Measurements from ENCODE around the gene CASP8AP2. TPM values are rescaled to one million over a fixed set of nuclear protein-coding genes. Genes with fewer than 3 reads are reported as not detected.

The CASP8AP2 gene
- total and polyA plus RNA-seq, 2 of the 13 experiments (the other 11 are each of a cell fraction or from before 2014, with no cell fraction given) = 5.7 to 13.5 TPM

DNA sequence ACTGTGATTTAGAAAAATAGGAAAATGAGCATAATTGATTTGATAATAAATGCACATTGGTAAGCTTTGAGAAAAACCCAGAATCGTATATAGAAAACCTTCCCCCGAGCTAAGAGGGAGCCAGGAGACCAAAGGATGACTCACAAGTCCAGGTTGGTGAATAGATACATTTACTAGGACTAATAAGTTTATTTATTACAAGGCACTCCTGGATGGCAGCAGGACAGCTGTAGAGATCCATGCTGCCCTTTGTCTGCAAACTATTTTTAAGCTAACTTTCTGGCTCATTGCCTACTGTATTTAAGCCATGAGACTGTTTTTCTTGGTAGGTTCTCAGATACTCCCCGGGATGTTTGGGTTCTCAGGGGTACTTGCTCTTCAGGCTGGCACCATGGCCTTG, 13.4 kb downstream of the CASP8AP2 start:
- no peak overlapping the region for H2AFZ ChIP-seq (ENCODE audit: low read length)
- H3K9ac ChIP-seq (ENCODE audit: insufficient read depth, low read depth, low read length) = no peak overlapping the region
- peaks cover 0 to 4% of the 10 kb centered on the region in 2 experiments; a peak in 3 of 5 replicates for H3K36me3 ChIP-seq (replicated peaks in 1 of 2; ENCODE audit: control insufficient read depth in 1 of 2, insufficient read depth in 2 of 2, low read length in 2 of 2)
- no peak overlapping the region for H3K27ac ChIP-seq (ENCODE audit: extremely low read length, insufficient read depth, low read length)
- TF ChIP-seq GATAD2A (CRISPR knock-in tag; IDR thresholded peaks at IDR 0.05) = no peak
- TF ChIP-seq WIZ (CRISPR knock-in tag; IDR thresholded peaks at IDR 0.05) = no peak
- no peak for TF ChIP-seq PCBP2 (optimal IDR thresholded peaks at IDR 0.05; ENCODE audit: low read depth, low read length, poor library complexity, severe bottlenecking)
- TF ChIP-seq KLF12 (CRISPR knock-in tag; IDR thresholded peaks at IDR 0.05; ENCODE audit: borderline replicate concordance) = no peak
- no peak for TF ChIP-seq SMARCC2 (IDR thresholded peaks at IDR 0.05)
- no peak for TF ChIP-seq AHR (CRISPR knock-in tag; IDR thresholded peaks at IDR 0.05)
- no peak for TF ChIP-seq ZNF230 (CRISPR knock-in tag; IDR thresholded peaks at IDR 0.05)
- no peak for TF ChIP-seq ZNF460 (CRISPR knock-in tag; IDR thresholded peaks at IDR 0.05; ENCODE audit: borderline replicate concordance)
- TF ChIP-seq MAFK (conservative IDR thresholded peaks at IDR 0.05 in 1 of 2, IDR thresholded peaks at IDR 0.05 in 1 of 2; ENCODE audit: low read length in 2 of 2) = no peak
- TF ChIP-seq ZNF761 (CRISPR knock-in tag; conservative IDR thresholded peaks at IDR 0.05) = no peak
- TF ChIP-seq, protein P1, sequence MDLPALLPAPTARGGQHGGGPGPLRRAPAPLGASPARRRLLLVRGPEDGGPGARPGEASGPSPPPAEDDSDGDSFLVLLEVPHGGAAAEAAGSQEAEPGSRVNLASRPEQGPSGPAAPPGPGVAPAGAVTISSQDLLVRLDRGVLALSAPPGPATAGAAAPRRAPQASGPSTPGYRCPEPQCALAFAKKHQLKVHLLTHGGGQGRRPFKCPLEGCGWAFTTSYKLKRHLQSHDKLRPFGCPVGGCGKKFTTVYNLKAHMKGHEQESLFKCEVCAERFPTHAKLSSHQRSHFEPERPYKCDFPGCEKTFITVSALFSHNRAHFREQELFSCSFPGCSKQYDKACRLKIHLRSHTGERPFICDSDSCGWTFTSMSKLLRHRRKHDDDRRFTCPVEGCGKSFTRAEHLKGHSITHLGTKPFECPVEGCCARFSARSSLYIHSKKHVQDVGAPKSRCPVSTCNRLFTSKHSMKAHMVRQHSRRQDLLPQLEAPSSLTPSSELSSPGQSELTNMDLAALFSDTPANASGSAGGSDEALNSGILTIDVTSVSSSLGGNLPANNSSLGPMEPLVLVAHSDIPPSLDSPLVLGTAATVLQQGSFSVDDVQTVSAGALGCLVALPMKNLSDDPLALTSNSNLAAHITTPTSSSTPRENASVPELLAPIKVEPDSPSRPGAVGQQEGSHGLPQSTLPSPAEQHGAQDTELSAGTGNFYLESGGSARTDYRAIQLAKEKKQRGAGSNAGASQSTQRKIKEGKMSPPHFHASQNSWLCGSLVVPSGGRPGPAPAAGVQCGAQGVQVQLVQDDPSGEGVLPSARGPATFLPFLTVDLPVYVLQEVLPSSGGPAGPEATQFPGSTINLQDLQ (CRISPR knock-in tag; IDR thresholded peaks at IDR 0.05) = no peak
- intact Hi-C loops (cut with micrococcal nuclease; ENCODE audit: unreplicated experiment) (no loop called here), in situ Hi-C loops (cut with HindIII; ENCODE audit: extremely low pct_ligation_motif_present, low pct_unique_long_range_greater_than_20kb) (no loop called here)
- no peak for FAIRE-seq
- no peak for DNase-seq (ENCODE audit: low spot score)
- H3K27me3 ChIP-seq (ENCODE audit: control insufficient read depth in 1 of 2, insufficient read depth in 2 of 2, low read length in 2 of 2) = no peaks in the 10 kb centered on the region
- peaks cover 9% of the 10 kb centered on the region for H3K79me2 ChIP-seq (ENCODE audit: insufficient read depth, low read length)
- BruUV-seq (replicated peaks) = no TSS peak
- no peaks in the 10 kb centered on the region for H4K20me1 ChIP-seq (ENCODE audit: insufficient read depth, low read length)
- WGBS (ENCODE audit: low lambda C conversion rate) = 95% methylated on average over 3 of the region's 3 CpGs
- H3K4me2 ChIP-seq (ENCODE audit: low read depth, low read length) = no peak overlapping the region
- H3K4me3 ChIP-seq (replicated peaks in 1 of 3; ENCODE audit: insufficient read depth in 1 of 3, low read depth in 2 of 3, low read length in 3 of 3) = no peak overlapping the region
- no peak for ATAC-seq
- ChIA-PET POLR2A (no interaction called here), CTCF (ENCODE audit: low intra/inter-chr PET ratio, low total read pairs) (no interaction called here)
- H3K9me3 ChIP-seq (ENCODE audit: low read length) = no peaks in the 10 kb centered on the region
- no peaks in the 10 kb centered on the region for H3K4me1 ChIP-seq (ENCODE audit: insufficient read depth, low read length)

Measured in HepG2 (cell line).